Measurements from ENCODE around the gene KMO.

- TF ChIP-seq BHLHE40 (IDR thresholded peaks at IDR 0.05; ENCODE audit: borderline replicate concordance), result no peak
- no peak for TF ChIP-seq TARDBP (IDR thresholded peaks at IDR 0.05)
- no peak for TF ChIP-seq FOXM1 (IDR thresholded peaks at IDR 0.05; ENCODE audit: borderline replicate concordance)
- TF ChIP-seq NFRKB (IDR thresholded peaks at IDR 0.05), result no peak
- no peak for TF ChIP-seq LEF1 (IDR thresholded peaks at IDR 0.05; ENCODE audit: borderline replicate concordance)
- no peak for TF ChIP-seq ZNF384 (IDR thresholded peaks at IDR 0.05)
- TF ChIP-seq PKNOX1 (IDR thresholded peaks at IDR 0.05), result no peak
- no peak for TF ChIP-seq SUZ12 (IDR thresholded peaks at IDR 0.05)
- TF ChIP-seq ELF4 (IDR thresholded peaks at IDR 0.05), result no peak
- no peak for TF ChIP-seq HDGF (IDR thresholded peaks at IDR 0.05; ENCODE audit: borderline replicate concordance)
- no peak for TF ChIP-seq CTBP1 (IDR thresholded peaks at IDR 0.05; ENCODE audit: borderline replicate concordance)
- no peak for TF ChIP-seq SP1 (IDR thresholded peaks at IDR 0.05)
- TF ChIP-seq FOXK2 (IDR thresholded peaks at IDR 0.05), result no peak
- TF ChIP-seq FOXA1 (IDR thresholded peaks at IDR 0.05), result no peak
Measured at GRCh38 chr1:241503444-241503843, 28.7 kb upstream of the KMO start.
